Body of pancreas (tissue), 4 donors: ENCODE measurements around the gene RAP1GAP2. TPM values are rescaled to one million over a fixed set of nuclear protein-coding genes. Genes with fewer than 3 reads are reported as not detected.
"Not testable (repeated sequence)": the region's sequence is repeated elsewhere in the genome, so short reads cannot be mapped to it uniquely, and the experiment has no call there.

Experiments
- ATAC-seq: fragments of 150-250 bp; one replicate; pipeline ENCODE4 v1.9.1; 2016
- DNase-seq, 4 donors: peaks; one replicate each; pipeline ENCODE4 v3.0.0-alpha.2; 2019
- H3K27ac ChIP-seq, 4 donors: fragments of 200-600 bp; sonication (generic); 1 replicate in 3 of 4; 2 replicates in 1 of 4; pipeline versions ENCODE4 v1.5.1 to v1.6.1; 2016 to 2019; ENCODE audit warnings: mild to moderate bottlenecking in 1 of 4, mixed read lengths in 1 of 4, moderate library complexity in 1 of 4
- H3K27me3 ChIP-seq, 2 donors: fragments of 200-600 bp; sonication (generic); one replicate each; pipeline ENCODE4 v1.6.0; 2016; ENCODE audit warnings: mild to moderate bottlenecking in 1 of 2
- H3K36me3 ChIP-seq, 2 donors: fragments of 200-600 bp; sonication (generic); replicated peaks in 1 of 2; 2 replicates each; pipeline ENCODE4 v1.5.1; 2016; ENCODE audit warnings: low read depth in 2 of 2; ENCODE audit not compliant: insufficient read depth in 1 of 2
- H3K4me1 ChIP-seq: fragments of 200-600 bp; sonication (generic); one replicate; pipeline ENCODE4 v1.6.0; 2016
- H3K4me3 ChIP-seq, 2 donors: fragments of 200-600 bp; sonication (generic); 1 replicate in 1 of 2; 2 replicates in 1 of 2; pipeline ENCODE4 v1.5.1; 2016 to 2019
- H3K9me3 ChIP-seq, 3 donors: fragments of 200-600 bp; sonication (generic); 1 replicate in 2 of 3; 2 replicates in 1 of 3; pipeline ENCODE4 v1.5.1; 2016
- CTCF ChIP-seq, 7 experiments: fragments of 450-650 bp in 4 of 7; fragments of 200-600 bp in 3 of 7; sonication (generic) in 3 of 7; IDR thresholded peaks; one replicate each; pipeline ENCODE4 v1.5.1; 2016 to 2019; ENCODE audit warnings: antibody characterized with exemption in 7 of 7
- POLR2A ChIP-seq, 3 donors: fragments of 450-650 bp; IDR thresholded peaks; one replicate each; pipeline ENCODE4 v1.6.1; 2016; ENCODE audit warnings: antibody characterized with exemption in 3 of 3, mild to moderate bottlenecking in 2 of 3
- WGBS, 2 donors: methylation state at CpG; one replicate each; pipeline ENCODE4 v1.1.5; 2017; 5-methylcytosine and 5-hydroxymethylcytosine counted together
- intact Hi-C: fragments of 100-400 bp; cut with DNase I; formaldehyde crosslinking; loops from one replicate; pipeline ENCODE4 v1.15.1; 2023
- total RNA-seq, 2 donors: library from RNA; depleted of rRNA; stranded (reverse); fragments of >200 nt; gene quantifications; one replicate each; pipeline ENCODE4 v1.1.0, GENCODE V29; 2016

Gene RAP1GAP2
- total RNA-seq, 2 donors from 2014 or later, result 21.8 to 81.1 TPM

DNA sequence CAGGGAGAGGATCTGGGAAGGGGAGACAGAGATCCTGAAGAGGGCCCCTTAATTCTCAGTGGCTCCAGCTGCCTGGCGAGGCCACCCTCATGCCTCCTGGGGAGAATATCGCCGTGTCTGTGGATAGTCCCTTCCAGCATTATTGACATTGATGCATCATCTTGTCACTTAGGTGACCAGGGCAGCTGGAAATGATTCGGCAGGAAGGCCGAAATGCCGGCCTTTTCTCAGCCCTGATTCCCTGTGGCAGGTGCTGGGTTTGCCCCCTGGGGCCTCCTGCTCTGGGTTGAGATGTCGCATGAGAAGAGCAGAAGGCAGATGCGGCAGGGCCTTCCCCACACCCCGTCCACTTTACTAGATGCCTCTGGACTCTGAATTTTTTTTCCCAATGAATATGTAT, 89.5 kb downstream of the RAP1GAP2 start:
- H3K9me3 ChIP-seq, result no peaks in the 10 kb centered on the region
- DNase-seq (no peak), ATAC-seq (no peak)
- 86 to 89% methylated on average over 5 to 9 of the region's 9 CpGs for WGBS, 2 donors
- TF ChIP-seq CTCF (IDR thresholded peaks at IDR 0.05) (no peak), POLR2A (IDR thresholded peaks at IDR 0.05) (no peak)
- H3K4me1 ChIP-seq, result peaks cover 34% of the 10 kb centered on the region
- H3K27me3 ChIP-seq, result no peaks in the 10 kb centered on the region
- H3K4me3 ChIP-seq, result no peak overlapping the region
- intact Hi-C loops, result no loop called here
- no peaks in the 10 kb centered on the region for H3K36me3 ChIP-seq
- H3K27ac ChIP-seq, result peak overlapping the region in 1 of 4 donors; percentile 6

DNA sequence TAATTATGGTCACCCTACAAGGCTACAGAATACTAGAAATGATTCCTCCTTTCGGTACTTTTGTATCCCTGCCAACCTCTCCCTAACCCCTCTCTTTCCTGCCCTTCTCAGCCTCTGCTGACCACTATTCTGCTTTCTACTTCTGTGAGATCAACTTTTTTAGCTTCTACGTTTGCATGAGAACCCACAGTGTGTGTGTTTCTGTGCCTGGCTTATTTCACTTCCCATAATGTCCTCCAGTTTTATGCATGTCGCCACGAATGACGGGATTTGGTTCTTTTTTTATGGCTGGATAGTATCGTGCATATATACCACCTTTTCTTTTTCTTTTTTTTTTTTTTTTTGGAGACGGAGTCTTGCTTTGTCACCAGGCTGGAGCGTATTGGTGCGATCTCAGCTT, 92.1 kb downstream of the RAP1GAP2 start:
- 70 to 87% methylated on average over 9 of the region's 9 CpGs for WGBS, 2 donors
- Histone ChIP-seq H3K9me3 (no peaks in the 10 kb centered on the region), H3K27ac (peak overlapping the region in 1 of 4 donors; percentile 10), H3K36me3 (no peaks in the 10 kb centered on the region), H3K4me1 (peaks cover 49% of the 10 kb centered on the region), H3K27me3 (no peaks in the 10 kb centered on the region), H3K4me3 (no peak overlapping the region)
- no peak for ATAC-seq
- no peak for TF ChIP-seq POLR2A (IDR thresholded peaks at IDR 0.05)
- TF ChIP-seq CTCF (IDR thresholded peaks at IDR 0.05), result no peak
- DNase-seq, result no peak
- intact Hi-C loops, result no loop called here

- Histone ChIP-seq H3K27ac (peak overlapping the region in 3 of 4 donors; percentile 18 to 37 (median 29)), H3K27me3 (no peaks in the 10 kb centered on the region), H3K4me1 (peaks cover 49% of the 10 kb centered on the region), H3K4me3 (no peak overlapping the region), H3K36me3 (no peaks in the 10 kb centered on the region), H3K9me3 (no peaks in the 10 kb centered on the region)
- 59 to 68% methylated on average over 4 to 8 of the region's 8 CpGs for WGBS, 2 donors
- TF ChIP-seq POLR2A (IDR thresholded peaks at IDR 0.05) (no peak), CTCF (IDR thresholded peaks at IDR 0.05) (no peak)
- intact Hi-C loops, result no loop called here
- no peak for ATAC-seq
- DNase-seq, result no peak
Observed at GRCh38 chr17:2889256-2889655, 93.0 kb downstream of the RAP1GAP2 start.

- H3K36me3 ChIP-seq, ATAC-seq, H3K4me3 ChIP-seq, H3K9me3 ChIP-seq, DNase-seq, H3K27me3 ChIP-seq, intact Hi-C loops: not testable (repeated sequence)
- 52 to 62% methylated on average over 9 to 10 of the region's 10 CpGs for WGBS, 2 donors
- H3K4me1 ChIP-seq, result peaks cover 65% of the 10 kb centered on the region
- H3K27ac ChIP-seq, result peak overlapping the region; percentile 52 to 98 (median 92)
Observed at GRCh38 chr17:2890778-2891177, 94.5 kb downstream of the RAP1GAP2 start.

DNA sequence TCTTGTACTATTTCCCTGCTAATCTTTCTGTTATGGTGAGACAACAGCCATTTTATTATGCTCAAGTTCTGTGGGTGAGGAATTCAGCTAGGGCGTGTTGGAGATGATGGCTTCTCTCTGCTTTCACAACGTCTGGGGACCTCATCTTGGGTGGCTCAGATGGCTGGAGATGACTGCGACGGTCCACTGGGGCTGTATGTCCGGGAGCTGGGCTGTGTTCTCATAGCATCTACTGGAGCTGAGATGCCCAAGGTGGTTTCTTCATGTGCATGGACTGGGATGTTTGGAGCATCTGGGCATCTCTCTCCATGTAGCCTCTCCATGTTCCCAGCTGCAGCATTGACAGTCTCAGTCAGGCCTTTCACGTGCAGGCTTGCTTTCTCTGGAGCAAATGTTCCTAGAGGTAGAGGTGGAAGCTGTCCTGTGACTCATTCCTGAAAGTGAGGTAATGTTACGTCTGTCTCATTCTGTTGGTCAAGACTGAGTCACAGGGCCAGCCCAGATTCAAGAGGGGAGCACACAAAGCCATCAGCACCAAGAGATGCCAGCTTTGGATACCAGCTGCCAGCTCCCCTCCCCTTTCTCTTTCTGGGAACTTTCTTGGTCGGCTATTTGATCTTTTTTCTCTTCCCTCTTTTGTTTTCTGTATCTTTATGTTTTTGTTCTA, 96.2 kb downstream of the RAP1GAP2 start:
- Histone ChIP-seq H3K27ac (peak overlapping the region; percentile 87 to 98 (median 92)), H3K4me3 (no peak overlapping the region), H3K9me3 (no peaks in the 10 kb centered on the region), H3K36me3 (no peaks in the 10 kb centered on the region), H3K4me1 (peaks cover 81% of the 10 kb centered on the region), H3K27me3 (no peaks in the 10 kb centered on the region)
- ATAC-seq (peak; percentile 72), DNase-seq (peak; percentile 73 to 91 (median 86))
- intact Hi-C loops, result no loop called here
- 34 to 57% methylated on average over 4 to 8 of the region's 8 CpGs for WGBS, 2 donors
- TF ChIP-seq POLR2A (IDR thresholded peaks at IDR 0.05) (peak; percentile 33 to 75 (median 58)), CTCF (IDR thresholded peaks at IDR 0.05) (no peak)
